GM12891 (cell line): ENCODE results near the gene UBE3C.

Experiments used
- POLR2A ChIP-seq: IDR thresholded peaks from 2 replicates; pipeline ENCODE4 v1.6.1; 2011; ENCODE audit warnings: low read depth, low read length, control low read depth
- POLR2AphosphoS5 ChIP-seq: IDR thresholded peaks from 2 replicates; pipeline ENCODE4 v1.6.1; 2011; ENCODE audit warnings: low read depth, low read length, control low read depth
- POU2F2 ChIP-seq: IDR thresholded peaks from 2 replicates; pipeline ENCODE4 v1.6.1; 2011; ENCODE audit warnings: low read depth, mild to moderate bottlenecking, control low read depth, low read length, moderate library complexity
- TAF1 ChIP-seq: IDR thresholded peaks from 2 replicates; pipeline ENCODE4 v1.6.1; 2011; ENCODE audit warnings: low read depth, low read length, control low read depth

DNA sequence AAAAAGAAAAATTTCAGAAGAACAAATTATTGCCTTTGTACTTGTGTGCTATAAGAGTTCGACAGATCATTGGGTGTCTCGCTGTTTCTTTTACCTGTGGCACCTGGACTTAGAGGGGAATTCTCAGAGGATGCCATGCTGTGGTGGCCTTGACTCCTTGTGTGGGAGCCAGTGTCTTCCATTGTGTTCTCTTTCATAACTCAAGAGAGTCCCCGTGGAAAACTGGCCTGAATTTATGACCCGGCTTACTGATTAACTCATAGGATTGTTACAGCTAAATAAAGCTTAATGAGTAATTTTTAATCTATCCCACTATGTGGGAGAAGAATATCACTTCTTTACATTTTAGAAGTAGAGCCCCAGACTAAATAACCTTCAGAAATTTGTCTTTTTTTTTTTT is 54.5 kb downstream of the UBE3C start:
- TF ChIP-seq POLR2A (no peak), POLR2AphosphoS5 (no peak), TAF1 (no peak), POU2F2 (no peak)
